T-cell (primary cell): ENCODE measurements around the gene MRPL17. TPM values are rescaled to one million over a fixed set of nuclear protein-coding genes. Genes with fewer than 3 reads are reported as not detected.

ENCODE experiments used
- ATAC-seq, 4 experiments: fragments of 200-7000 bp in 3 of 4; fragments of 150-1000 bp in 1 of 4; cut with Tn5 transposase; replicated peaks in 1 of 4; 1 replicate in 3 of 4; 2 replicates in 1 of 4; pipeline ENCODE4 v1.10.0; 2021; ENCODE audit warnings: moderate library complexity in 3 of 4, mild to moderate bottlenecking in 2 of 4, moderate number of reproducible peaks in 1 of 4
- CTCF ChIA-PET, 2 donors: fragments of 300-600 bp; sonication (Branson Sonifier 250); formaldehyde crosslinking; loops; one replicate each; lab custom pipeline; 2022; ENCODE audit warnings: antibody characterized with exemption in 2 of 2; lab: Charles Lee
- POLR2A ChIA-PET, 2 donors: fragments of 300-600 bp; sonication (Branson Sonifier 250); formaldehyde crosslinking; loops; one replicate each; lab custom pipeline; 2022; ENCODE audit warnings: antibody characterized with exemption in 2 of 2; lab: Charles Lee
- DNase-seq, 35 experiments: peaks; one replicate each; pipeline versions ENCODE4 v3.0.0 to v3.0.0-alpha.2; 2013 to 2023
- H3K27ac ChIP-seq: one replicate; pipeline ENCODE4 v1.5.1; 2013; ENCODE audit warnings: low read length
- H3K27me3 ChIP-seq, 2 experiments: replicated peaks in 1 of 2; 1 replicate in 1 of 2; 2 replicates in 1 of 2; pipeline versions ENCODE4 v1.6.1 to v1.7.0; 2013; ENCODE audit warnings: low read length in 1 of 2, mixed read lengths in 1 of 2; ENCODE audit not compliant: control insufficient read depth in 2 of 2, insufficient read depth in 2 of 2; ENCODE audit errors: extremely low read depth in 1 of 2
- H3K36me3 ChIP-seq, 2 donors: 1 replicate in 1 of 2; 2 replicates in 1 of 2; pipeline versions ENCODE4 v1.6.1 to v1.7.0; 2013; ENCODE audit warnings: low read length in 1 of 2; ENCODE audit not compliant: control insufficient read depth in 2 of 2, insufficient read depth in 1 of 2; ENCODE audit errors: extremely low read depth in 1 of 2
- H3K4me1 ChIP-seq, 2 experiments: 1 replicate in 1 of 2; 2 replicates in 1 of 2; pipeline versions ENCODE4 v1.6.1 to v1.7.0; 2013; ENCODE audit warnings: low read length in 2 of 2, mixed read lengths in 1 of 2; ENCODE audit not compliant: insufficient read depth in 2 of 2, control insufficient read depth in 1 of 2; ENCODE audit errors: extremely low read depth in 1 of 2
- H3K4me3 ChIP-seq, 2 donors: 1 replicate in 1 of 2; 2 replicates in 1 of 2; pipeline versions ENCODE4 v1.5.1 to v1.7.0; 2013; ENCODE audit warnings: mild to moderate bottlenecking in 2 of 2, low read length in 1 of 2, moderate library complexity in 1 of 2; ENCODE audit not compliant: control insufficient read depth in 1 of 2; ENCODE audit errors: extremely low read depth in 1 of 2
- H3K9me3 ChIP-seq: 2 replicates; pipeline ENCODE4 v1.7.0; 2013
- H3K27ac Mint-ChIP-seq, 2 donors: one replicate each; pipeline ENCODE4 v1.8.0; 2020 to 2021; ENCODE audit warnings: mild to moderate bottlenecking in 2 of 2, mixed read lengths in 2 of 2
- H3K27me3 Mint-ChIP-seq, 2 donors: one replicate each; pipeline ENCODE4 v1.8.0; 2021 to 2022; ENCODE audit warnings: mixed read lengths in 2 of 2
- H3K36me3 Mint-ChIP-seq: one replicate; pipeline ENCODE4 v1.8.0; 2021; ENCODE audit warnings: mixed read lengths
- H3K4me1 Mint-ChIP-seq, 3 donors: one replicate each; pipeline ENCODE4 v1.8.0; 2020 to 2022; ENCODE audit warnings: mixed read lengths in 3 of 3, mild to moderate bottlenecking in 1 of 3
- H3K4me3 Mint-ChIP-seq, 3 donors: one replicate each; pipeline ENCODE4 v1.8.0; 2020 to 2022; ENCODE audit warnings: mild to moderate bottlenecking in 3 of 3, mixed read lengths in 3 of 3, moderate library complexity in 3 of 3
- H3K9me3 Mint-ChIP-seq, 3 donors: one replicate each; pipeline ENCODE4 v1.8.0; 2020 to 2022; ENCODE audit warnings: mixed read lengths in 3 of 3
- WGBS: methylation state at CpG from one replicate; pipeline ENCODE4 v1.1.5; 2013; ENCODE audit warnings: missing lambda C conversion rate; ENCODE audit not compliant: insufficient coverage; 5-methylcytosine and 5-hydroxymethylcytosine counted together
- total RNA-seq, 35 experiments: library from RNA in 6 of 35; stranded (reverse) in 6 of 35; fragments of 120-200 nt in 1 of 35; gene quantifications; one replicate each; pipeline versions ENCODE4 v1.2.1 to v1.2.4 and lab custom pipeline; 2013 to 2026

The MRPL17 gene
- total RNA-seq, 5 donors from 2014 or later (not counting 1 experiment from before 2014, with no cell fraction given) = 12.1 to 33.1 (median 30.2) TPM

- Mint-ChIP-seq H3K4me3 (no peak overlapping the region), H3K9me3 (no peaks in the 10 kb centered on the region), H3K36me3 (peaks cover 6% of the 10 kb centered on the region), H3K4me1 (peaks cover 10 to 13% (median 12%) of the 10 kb centered on the region in 3 donors), H3K27me3 (no peaks in the 10 kb centered on the region), H3K27ac (no peak overlapping the region)
- no peaks in the 10 kb centered on the region for H3K9me3 ChIP-seq
- DNase-seq = no peak
- peaks cover 0 to 5% of the 10 kb centered on the region in 2 donors for H3K36me3 ChIP-seq
- H3K4me1 ChIP-seq = peaks cover 0 to 3% of the 10 kb centered on the region in 2 experiments
- H3K27me3 ChIP-seq = no peaks in the 10 kb centered on the region
- no peak for ATAC-seq
- ChIA-PET POLR2A (no interaction called here), CTCF (no interaction called here)
- WGBS = 86% methylated on average over 16 of the region's 29 CpGs
- no peak overlapping the region for H3K27ac ChIP-seq
- H3K4me3 ChIP-seq = no peak overlapping the region
Measured at GRCh38 chr11:6632116-6633073, 50.7 kb downstream of the MRPL17 start.

GRCh38 chr11:6631361-6631890 lies 51.7 kb downstream of the MRPL17 start:
- Histone ChIP-seq H3K36me3 (peaks cover 0 to 5% of the 10 kb centered on the region in 2 donors), H3K27me3 (no peaks in the 10 kb centered on the region), H3K4me3 (no peak overlapping the region), H3K4me1 (peaks cover 0 to 10% of the 10 kb centered on the region in 2 experiments), H3K9me3 (no peaks in the 10 kb centered on the region), H3K27ac (no peak overlapping the region)
- 92% methylated on average over 11 of the region's 11 CpGs for WGBS
- CTCF ChIA-PET = interaction anchor here in 1 of 2 donors (0.9 kb wide), 1 partner anchor 190 kb away, joined by 3 read pairs; no protein-coding TSS in a partner anchor
- Mint-ChIP-seq H3K36me3 (peaks cover 6% of the 10 kb centered on the region), H3K9me3 (no peaks in the 10 kb centered on the region), H3K4me1 (peaks cover 18 to 23% (median 18%) of the 10 kb centered on the region in 3 donors), H3K27me3 (no peaks in the 10 kb centered on the region), H3K4me3 (no peak overlapping the region), H3K27ac (no peak overlapping the region)
- DNase-seq (no peak), ATAC-seq (no peak)
- POLR2A ChIA-PET = no interaction called here

GRCh38 chr11:6630632-6631291 lies 52.4 kb downstream of the MRPL17 start:
- Mint-ChIP-seq H3K4me1 (peaks cover 21 to 24% (median 21%) of the 10 kb centered on the region in 3 donors), H3K27ac (no peak overlapping the region), H3K27me3 (no peaks in the 10 kb centered on the region), H3K4me3 (no peak overlapping the region), H3K36me3 (peaks cover 6% of the 10 kb centered on the region), H3K9me3 (no peaks in the 10 kb centered on the region)
- peaks cover 3 to 9% of the 10 kb centered on the region in 2 donors for H3K36me3 ChIP-seq
- ATAC-seq (no peak), DNase-seq (no peak)
- no peak overlapping the region for H3K27ac ChIP-seq
- no peaks in the 10 kb centered on the region for H3K9me3 ChIP-seq
- ChIA-PET CTCF (interaction anchor here in 1 of 2 donors (0.9 kb wide), 1 partner anchor 189 kb away, joined by 3 read pairs; no protein-coding TSS in a partner anchor), POLR2A (no interaction called here)
- WGBS = 97% methylated on average over 27 of the region's 28 CpGs
- H3K4me3 ChIP-seq = no peak overlapping the region
- no peaks in the 10 kb centered on the region for H3K27me3 ChIP-seq
- peaks cover 0 to 10% of the 10 kb centered on the region in 2 experiments for H3K4me1 ChIP-seq

Other genes with a start within 250 kb of the MRPL17 start
- 1 to 10 TPM; 1.2 to 5.5 (median 2.5) TPM for gene HPX, start 242.4 kb downstream of the MRPL17 start, total RNA-seq
- gene TRIM3, start 209.4 kb downstream of the MRPL17 start, total RNA-seq = 10 to 100 TPM; 16.9 to 29.8 (median 24.1) TPM
- 10 to 100 TPM; 47.3 to 61.9 (median 50.0) TPM for gene ARFIP2, start 202.0 kb downstream of the MRPL17 start, total RNA-seq
- gene TIMM10B, start 201.8 kb downstream of the MRPL17 start, total RNA-seq = 10 to 100 TPM; 49.3 to 64.0 (median 57.6) TPM
- 10 to 100 TPM; 44.1 to 52.0 (median 47.8) TPM for gene DNHD1, start 186.1 kb downstream of the MRPL17 start, total RNA-seq
- gene RRP8, start 79.7 kb downstream of the MRPL17 start, total RNA-seq = 10 to 100 TPM; 24.5 to 35.5 (median 32.2) TPM
- 100 to 1,000 TPM in 2 of 5 donors, 10 to 100 TPM in 3; 49.3 to 111 (median 99.4) TPM for gene ILK, start 79.6 kb downstream of the MRPL17 start, total RNA-seq
- 100 to 1,000 TPM in 4 of 5 donors, 10 to 100 TPM in 1; 99.4 to 152 (median 144) TPM for gene TAF10, start 71.1 kb downstream of the MRPL17 start, total RNA-seq
- gene TPP1, start 63.9 kb downstream of the MRPL17 start, total RNA-seq = 100 to 1,000 TPM in 3 of 5 donors, 10 to 100 TPM in 2; 67.4 to 168 (median 132) TPM
- gene DCHS1, start 27.5 kb downstream of the MRPL17 start, total RNA-seq = 10 to 100 TPM in 3 of 5 donors, 1 to 10 TPM in 2; 4.9 to 14.8 (median 10.4) TPM
- not detected for gene OR2AG2, start 88.6 kb upstream of the MRPL17 start, total RNA-seq
- not detected for gene OR2AG1, start 99.7 kb upstream of the MRPL17 start, total RNA-seq
- gene OR6A2, start 116.3 kb upstream of the MRPL17 start, total RNA-seq = under 1 TPM in 1 of 5 donors, not detected in 4; 0.35 TPM
- not detected for gene OR10A5, start 162.3 kb upstream of the MRPL17 start, total RNA-seq
- not detected for gene OR10A2, start 179.7 kb upstream of the MRPL17 start, total RNA-seq
- gene OR10A4, start 193.3 kb upstream of the MRPL17 start, total RNA-seq = not detected
- gene OR2D2, start 209.2 kb upstream of the MRPL17 start, total RNA-seq = not detected
- not detected for gene OR2D3, start 237.7 kb upstream of the MRPL17 start, total RNA-seq
- under 1 TPM in 4 of 5 donors, not detected in 1; 0.10 to 0.70 (median 0.39) TPM for gene ZNF215, start 243.1 kb upstream of the MRPL17 start, total RNA-seq